DMS153 (cell line): Measurements from ENCODE around the gene CKB.

Source experiments
- DNase-seq: peaks from one replicate; lab custom pipeline; 2025; lab: John Stamatoyannopoulos, UW

CKB gene

DNA sequence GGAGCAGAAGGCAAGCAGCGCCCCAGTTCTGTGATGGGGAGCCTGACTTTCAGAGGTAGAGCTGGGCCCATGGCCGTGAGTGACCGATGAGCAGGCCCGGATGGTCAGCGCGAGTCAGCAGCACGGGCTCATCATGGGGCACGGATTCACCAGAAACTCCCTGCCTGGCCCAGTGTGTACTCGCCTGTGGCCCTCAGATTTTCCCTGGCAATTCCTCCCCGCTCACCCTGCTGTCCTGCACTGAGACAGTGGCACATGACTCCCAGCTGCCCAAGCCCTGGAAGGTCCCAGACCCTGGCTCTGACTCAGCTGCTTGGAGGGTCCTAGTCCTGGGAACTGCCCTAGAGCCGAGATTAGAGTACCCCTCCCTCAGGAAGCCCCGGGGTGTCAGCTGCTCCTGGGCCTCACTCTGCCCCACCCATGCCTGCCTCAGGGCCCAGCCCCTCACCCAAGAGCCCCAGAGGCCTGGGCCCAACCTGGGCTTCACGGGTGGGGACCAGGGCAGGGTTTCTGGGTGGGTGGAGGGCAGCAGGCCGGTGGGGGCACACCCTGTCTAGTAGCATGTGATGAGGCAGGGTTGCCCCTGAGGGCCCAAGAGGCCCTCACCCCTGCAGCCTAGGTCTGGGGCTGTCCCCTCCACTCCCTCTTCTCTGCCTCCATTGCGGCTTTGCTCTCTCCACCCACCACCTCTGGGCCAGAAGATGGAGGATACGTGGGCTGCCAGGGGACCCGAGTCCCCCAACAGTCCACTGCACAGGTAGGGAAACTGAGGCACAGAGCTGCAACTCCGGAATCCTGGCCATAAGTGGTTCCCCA is 14.8 kb upstream of the CKB start:
- no peak for DNase-seq

DNA sequence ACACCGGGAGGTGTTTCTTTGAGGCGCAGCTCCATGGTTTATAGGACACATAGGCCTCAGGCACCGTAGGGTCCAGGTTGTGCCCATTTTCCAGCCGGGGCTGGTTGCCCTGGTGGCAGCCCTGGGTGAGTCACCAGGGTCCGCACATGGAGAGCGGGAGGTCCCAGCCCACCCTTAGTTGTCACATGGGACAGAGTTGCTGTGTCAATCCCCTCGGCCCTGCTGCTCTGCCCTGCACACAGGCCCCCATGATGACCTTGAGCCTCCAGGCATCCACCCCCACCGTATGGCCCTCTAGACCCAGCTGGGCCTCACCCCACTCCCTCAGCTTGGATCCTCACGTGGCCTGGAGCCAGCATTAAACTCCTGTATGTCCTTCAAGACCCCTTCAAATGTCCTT is 14.1 kb upstream of the CKB start:
- no peak for DNase-seq

DNA sequence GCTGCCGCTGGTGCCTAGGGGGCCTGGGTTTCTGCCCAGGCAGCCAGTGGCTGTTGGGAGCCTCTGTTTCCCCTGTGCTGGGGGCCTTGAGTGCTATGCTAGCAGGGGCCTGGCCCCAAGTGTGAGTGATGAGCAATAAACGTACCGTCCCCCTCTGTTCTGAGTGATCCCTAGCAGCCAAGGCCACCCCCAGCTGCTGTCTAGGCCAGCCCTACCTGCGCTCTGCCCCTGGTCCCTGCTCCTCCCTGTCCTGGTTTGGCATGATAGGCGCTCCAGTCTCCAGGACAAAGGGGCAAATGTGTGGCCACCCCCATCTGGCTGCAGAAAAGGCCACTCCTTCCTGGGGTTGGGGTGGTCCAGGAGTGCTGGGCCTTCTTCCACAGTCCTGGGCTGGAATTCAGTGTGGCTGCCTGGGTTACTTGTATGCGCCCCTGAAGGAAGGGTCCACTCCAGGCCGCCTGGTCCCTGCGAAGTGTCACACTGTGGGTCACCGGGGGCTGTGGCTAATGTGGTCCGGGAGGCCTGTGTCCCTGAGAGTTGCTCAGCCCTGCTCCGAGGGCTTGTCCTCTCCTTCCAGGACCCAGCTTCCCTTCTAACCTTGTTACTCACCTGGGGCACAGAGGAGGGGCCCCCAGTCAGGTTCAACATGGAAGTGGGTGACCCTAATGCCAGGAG is 13.4 kb upstream of the CKB start:
- no peak for DNase-seq

DNA sequence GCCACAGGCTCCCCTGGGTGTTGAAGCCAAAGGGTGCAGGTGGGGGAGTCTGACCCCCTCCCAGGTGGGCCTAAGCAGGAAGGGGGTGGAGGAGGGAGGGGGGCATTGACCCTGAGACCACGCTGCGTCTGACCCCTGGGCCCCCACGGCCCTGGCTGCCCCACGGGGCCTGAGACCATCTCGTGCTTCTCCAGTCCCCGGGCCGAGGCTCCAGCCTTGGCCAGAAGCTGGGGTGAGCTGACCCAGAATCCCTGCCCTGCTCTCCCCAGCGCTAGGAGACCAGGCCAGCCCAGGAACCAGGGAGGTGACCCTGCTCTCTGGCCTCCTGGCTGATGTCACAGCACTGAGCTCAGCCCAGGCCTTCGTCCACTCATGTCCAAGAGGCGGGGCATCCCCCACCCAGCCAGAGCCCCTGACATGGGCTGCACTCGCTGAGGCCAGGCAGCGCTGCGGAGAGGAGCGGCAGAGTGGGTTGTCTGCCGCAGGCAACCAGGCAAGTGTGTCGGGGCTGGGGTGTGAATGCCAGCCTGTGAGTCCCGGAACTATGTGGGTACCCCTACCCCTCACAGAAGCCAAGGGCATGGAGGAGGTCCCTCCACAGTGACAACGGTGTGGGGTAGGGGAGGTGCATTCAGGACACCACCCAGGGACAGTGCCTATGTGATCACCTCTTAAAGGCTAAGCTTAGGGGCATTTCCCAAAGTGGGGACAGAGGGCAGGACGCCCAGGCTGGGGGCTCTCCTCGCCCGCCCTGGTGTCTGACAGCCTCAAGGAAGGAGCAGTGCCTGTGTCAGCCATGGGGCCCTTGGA is 12.7 kb upstream of the CKB start:
- DNase-seq = no peak

DNA sequence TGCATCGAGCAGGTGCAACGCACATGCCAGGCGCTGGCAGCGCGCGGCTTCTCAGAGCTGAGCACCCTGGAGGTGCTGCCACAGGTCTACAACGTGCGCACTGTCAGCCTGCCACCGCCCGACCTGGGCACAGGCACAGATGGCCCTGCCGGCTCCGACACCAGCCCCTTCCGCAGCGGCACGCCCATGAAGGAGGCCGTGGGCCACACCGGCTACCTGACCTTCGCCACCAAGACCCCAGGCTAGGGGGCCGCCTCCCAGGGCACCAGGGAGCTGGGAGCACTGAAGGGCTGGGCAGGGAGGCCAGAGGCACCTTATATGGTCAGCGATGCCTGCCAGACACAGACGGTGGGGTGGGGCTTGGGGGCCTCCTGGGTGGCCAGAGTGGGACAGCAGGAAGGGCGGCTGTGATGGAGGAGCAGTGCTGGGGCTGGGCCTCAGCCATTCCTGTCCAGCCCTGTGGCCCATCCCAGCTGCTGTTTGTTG is 12.0 kb upstream of the CKB start:
- no peak for DNase-seq

DNA sequence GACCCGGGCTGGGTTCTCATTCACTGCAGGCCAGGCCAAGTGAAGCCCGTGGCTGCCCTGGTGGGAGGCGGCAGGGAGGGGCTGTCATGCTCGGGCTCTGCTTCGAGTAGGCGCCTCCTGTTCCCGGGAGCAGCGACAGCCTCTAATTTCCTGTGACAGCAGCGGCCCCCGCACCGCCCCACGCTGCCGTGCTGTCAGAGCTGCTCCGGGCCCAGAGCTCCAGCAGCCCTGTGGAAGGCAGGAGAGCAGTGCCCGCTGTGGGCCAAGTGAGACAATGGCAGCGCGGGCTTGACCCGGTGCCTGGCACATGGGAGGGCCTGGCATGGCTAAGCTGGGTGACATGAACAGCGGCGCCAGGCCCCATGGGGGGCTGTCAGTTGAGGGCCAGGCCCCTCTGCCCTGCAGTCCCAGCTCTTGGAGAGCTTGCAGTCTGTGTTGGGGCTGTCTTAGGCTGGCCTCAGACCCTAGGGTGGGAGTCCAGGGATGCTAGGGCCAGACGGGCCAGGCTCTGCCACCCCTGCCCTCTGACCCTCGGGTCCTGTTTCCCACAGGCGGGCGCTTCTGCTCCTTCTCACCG is 11.5 kb upstream of the CKB start:
- DNase-seq = no peak

DNA sequence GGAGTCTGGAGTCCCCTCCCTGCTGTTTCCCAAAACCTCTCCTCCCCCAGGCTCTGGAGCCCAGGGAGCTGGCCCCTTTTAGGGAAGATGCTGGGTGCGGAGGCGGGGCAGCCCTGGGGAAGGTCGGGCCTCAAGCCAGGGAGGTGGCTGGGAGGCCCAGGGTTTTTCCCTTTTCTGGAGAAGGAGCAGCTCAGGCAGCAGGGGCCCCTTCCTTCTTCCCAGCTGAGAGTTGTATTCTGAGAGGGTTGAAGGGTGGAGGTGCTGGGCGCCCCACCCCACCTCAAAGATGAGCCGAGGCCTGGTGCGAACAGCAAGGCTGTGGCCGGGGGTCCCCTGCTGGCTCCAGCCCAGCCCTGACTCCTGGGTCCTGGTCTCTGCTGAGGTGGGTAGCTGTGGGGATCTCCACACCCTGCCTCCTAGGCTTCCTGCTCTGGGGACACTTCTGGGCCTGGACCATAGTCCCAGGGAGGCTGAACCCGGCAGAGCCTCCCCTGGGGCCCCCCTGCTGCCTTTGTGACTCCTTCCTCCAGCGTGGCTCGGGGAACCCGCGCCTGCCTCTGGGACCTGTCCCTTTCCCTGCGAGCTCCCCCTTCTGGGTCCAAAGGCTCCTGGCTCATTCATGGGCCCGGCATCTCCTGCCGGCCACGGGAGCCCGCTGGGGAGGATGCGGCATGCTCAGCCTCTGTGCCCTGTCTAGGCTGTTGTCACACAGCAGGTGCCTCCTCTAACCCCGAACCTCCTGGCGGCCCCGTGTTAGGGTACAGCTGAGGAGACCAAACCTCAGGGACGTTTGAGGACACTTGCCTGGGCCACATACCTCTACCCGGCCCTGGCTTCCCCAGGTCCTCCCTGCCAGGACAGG is 10.7 kb upstream of the CKB start:
- no peak for DNase-seq

DNA sequence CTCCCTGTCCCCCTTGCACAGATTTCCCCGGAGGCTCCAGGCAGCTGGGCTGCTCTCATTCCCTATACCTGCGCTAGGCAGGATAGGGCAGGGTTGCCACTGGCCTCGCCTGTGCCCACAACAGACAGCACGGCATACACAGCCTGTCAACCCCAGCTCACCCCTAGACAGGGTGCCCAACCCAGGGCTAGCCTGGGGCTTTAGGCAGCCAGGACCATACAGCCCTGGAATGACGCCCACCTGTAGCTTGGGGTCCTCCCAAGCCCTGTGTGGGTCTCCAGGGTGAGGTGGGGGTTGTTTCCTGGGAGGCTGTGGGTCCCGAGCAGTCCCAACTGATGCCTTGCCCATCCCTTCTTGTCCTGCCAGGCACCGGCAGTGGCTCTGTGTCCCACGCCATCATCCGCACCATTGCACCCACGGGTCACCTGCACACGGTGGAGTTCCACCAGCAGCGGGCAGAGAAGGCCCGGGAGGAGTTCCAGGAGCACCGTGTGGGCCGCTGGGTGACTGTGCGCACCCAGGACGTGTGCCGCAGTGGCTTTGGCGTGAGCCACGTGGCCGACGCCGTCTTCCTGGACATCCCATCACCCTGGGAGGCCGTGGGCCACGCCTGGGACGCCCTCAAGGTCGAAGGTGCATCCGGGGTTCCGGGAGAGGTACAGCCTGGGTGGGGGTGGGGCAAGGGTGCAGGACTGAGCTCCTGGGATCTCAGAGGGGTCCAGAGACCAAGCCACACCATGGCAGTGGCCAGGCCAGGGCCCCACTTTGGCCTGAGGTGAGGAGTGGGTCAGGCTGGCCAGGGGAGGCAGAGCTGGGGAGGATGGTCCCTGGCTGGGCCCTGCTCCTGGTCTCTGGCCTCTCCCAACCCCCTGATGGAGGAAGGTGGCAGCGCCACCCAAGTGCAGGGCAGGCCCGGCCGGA is 9.8 kb upstream of the CKB start:
- DNase-seq = no peak

DNA sequence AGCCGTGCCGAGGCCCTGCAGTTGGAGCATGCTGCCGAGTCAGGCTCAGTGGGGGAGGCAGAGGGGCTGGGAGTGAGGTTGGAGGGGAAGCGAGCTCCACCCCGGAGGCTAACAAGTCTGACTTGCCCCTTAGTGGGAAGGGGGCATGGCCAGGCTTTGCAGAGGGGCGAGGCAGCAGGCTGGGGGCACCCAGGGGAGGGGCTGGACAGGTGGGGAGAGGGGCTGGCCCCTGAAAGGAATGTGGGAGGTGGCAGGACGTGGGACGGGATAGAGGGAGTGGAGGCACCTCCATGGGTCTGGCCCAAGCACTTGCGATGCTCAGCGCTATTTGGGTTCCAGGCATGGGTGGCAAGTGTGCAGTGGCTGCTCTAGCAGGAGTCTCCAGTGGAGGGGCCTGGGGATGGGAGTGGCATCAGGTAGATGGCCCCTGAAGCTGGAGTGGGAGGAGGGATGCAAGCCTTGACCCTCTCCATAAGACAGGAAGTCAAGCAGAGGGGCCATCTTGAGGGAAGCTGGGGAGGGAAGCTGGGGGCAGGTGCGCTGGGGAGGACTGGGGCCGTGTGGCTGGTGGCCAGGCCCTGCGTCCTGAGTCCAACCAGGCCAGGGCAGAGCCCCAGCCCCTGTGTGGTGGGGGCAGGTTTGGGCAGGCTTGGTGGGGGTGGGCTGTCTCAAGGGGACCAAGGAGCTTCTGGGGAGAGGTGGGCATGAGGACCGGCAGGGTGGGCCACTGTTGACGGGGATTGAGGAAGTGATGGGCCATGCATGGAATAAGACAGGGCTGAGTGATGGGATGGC is 9.0 kb upstream of the CKB start:
- no peak for DNase-seq

DNA sequence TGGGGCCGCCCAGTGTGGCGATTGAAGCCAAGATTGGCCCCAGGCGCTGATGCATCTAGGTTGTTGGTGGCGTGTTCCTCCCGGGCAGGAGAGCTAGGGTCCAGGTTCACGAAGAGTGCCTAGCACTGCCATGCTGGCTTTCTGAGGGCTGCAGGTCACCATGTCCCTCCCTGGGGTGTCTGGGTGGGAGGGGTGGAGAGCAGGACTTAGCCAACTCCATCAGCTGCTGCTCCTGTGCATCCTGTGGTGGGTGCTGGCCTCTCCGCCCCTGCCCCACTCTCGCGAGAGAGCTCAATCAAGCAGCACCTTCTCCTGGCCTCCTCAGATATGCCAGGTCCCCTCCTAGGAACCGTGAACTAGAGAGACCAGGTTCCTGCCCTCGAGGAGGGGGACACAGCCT is 8.2 kb upstream of the CKB start:
- DNase-seq = no peak

DNA sequence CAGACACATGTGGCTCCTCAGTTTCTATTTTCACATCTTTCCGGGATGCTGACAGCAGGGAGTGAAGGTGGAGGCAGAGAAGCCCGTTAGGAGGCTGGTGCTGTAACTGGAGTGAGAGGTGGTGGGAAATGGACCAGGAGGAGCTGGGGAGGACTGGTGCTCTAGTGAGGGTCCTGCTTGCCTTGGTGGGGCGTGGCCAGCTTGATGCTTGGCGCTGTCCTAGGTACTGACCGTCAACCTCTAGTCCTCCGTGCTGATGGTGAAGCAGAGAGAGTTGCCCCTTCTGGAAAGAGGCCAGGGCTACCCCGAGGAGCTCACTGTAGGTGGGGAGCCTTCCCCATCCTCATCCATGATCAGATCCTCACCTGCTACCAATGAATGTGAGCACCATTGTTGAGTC is 7.8 kb upstream of the CKB start:
- DNase-seq = no peak

DNA sequence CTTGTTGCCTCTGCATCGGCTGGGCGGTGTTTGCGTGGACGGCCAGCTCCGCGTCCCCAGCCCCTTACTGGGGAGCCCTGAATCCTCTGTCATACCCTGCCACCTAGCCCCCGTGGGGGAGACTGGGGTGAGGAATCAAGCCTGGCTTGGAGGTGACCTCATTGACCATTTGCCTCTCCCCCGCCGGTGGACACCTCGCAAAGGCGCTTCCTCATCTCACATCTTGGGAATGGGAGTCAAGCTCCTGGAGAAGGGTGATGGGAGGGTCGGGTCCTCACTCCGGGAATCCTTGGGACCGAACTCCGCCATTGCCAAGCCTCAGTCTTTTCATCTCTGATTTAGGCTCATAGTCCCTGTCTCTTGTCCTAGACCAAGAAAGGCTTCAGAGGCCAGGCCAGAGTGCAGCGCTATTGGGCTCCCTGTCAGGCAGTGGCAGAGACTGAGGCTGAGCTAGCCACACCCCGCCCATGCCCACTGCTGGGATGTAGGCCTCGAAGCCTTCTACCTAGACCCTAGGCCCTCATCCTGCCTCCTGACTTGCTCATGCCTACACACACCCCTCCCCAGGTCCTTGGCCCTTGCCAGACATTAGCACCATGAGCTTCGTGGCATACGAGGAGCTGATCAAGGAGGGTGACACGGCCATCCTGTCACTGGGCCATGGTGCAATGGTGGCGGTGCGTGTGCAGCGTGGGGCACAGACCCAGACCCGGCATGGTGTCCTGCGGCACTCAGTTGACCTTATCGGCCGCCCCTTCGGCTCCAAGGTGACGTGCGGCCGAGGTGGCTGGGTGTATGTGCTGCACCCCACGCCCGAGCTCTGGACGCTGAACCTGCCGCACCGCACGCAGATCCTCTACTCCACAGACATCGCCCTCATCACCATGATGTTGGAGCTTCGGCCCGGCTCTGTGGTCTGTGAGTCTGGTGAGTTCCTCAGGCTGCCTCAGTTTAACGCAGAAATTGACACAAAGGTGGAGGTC is 7.0 kb upstream of the CKB start:
- no peak for DNase-seq

DNA sequence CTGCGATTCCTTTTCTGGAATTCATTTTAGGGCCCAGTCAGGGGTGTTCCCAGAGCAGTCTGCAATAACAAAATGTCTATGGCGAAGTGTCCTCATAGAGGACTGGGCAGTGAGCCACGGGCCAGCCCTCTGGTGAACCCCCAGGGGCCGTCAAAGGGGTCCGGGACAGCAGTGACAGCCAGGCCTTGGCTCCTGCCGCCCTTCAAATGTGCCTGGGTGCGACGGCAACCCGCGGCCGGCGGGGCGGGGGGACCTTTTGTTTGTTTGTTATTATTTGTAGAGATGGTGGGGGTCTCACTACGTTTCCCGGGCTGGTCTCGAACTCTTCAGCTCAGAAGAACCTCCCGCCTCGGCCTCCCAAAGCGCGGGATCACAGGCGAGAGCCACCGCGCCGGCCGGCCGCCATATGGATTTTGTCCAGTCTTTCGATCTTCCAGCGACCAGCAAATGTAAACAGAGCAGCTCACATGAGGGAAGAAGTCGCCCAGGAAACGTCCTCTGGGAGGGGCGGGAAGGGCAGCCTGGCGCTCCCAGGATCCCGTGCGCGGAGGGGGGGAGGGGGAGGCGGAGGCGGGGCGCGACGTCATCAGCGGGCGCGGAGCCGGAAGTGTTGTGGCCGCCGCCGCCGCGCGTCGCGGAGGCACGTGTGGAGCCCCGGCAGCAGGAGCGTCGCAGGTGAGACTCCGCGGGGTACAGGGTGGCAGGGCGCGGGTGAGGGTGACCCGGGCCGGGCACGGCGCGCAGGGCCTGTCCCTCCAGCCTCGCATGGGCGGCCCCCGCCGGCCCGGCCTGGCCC is 6.2 kb upstream of the CKB start, which contains the start of gene TRMT61A:
Gene TRMT61A (plus strand): TSS at position 610 of the 796 bp plus-strand sequence. CDS start 783 bp downstream, outside the sequence.
- peak; percentile 52 for DNase-seq

DNA sequence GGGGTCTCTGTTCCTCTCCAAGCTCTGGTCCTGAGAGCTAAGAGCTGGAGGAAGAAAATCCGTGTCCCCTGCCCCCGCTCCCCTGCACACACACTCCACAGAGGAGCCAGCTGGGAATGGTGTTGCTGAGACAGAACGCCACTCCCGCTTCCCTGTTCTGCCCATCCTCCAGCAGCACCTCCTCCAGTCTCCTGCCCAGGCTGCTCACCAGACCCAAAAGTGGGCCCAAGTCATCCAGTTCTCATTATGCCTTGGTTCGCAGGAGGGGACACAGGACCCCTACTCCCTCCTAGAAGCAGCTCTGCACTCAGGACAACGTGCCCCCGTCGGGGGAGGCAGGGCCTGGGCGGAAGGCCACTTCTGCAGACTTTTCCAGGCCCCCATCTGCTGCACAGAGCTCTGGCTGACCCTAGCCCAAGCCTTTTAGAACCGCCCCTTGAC is 5.5 kb upstream of the CKB start:
- no peak for DNase-seq

DNA sequence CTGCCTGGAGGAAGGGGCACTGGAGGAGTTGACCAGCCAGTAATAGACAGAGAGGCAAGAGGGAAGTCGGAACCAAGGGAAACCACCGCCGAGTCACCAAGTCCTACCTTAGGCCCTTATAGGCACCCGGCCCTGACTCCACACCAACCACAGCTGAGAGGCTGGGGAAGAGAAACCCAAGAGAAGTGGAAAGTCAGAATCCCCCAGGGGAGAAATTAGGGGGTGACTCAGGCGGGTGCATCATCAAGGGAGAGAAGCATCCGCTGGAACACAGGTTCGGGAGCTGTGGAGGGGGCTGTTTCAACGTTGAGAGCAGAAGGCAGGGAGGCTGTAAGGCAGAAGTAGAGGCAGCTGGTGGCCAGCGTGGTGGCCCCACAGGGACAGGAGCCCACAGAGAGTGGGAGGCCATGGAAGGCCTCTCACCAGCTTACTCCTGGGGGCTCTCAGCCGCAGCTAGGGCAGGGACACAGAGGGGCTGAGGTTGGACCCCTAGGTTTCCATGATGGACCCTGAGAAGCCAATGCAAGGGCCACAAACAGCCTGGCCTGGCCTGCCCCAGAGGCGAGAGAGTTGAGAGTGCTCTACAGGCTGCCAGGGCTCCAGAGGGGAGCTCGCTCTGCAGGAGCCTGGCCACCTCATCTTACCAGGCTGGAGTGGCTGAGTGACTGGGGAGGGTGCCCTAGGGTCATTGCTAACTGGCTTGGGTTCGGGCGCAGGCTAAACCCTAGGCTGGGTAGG is 4.9 kb upstream of the CKB start:
- no peak for DNase-seq

DNA sequence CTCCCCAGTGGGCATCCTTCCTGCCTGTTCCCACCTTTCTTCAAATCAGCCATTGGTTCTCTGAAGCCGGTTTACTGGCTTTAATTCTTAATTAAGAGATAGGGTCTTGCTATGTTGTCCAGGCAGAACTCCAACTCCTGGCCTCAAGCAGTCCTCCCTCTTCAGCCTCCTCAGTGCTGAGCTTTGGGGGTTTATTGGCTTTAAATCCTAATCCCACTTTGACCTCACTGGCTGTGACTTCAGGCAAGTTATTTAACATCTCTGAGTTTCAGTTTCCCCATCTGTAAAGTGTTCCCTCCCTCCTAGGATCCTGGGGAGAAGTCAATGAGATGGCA is 4.3 kb upstream of the CKB start:
- DNase-seq = no peak
